ENCODE data around the gene MVK. TPM values are rescaled to one million over a fixed set of nuclear protein-coding genes. Genes with fewer than 3 reads are reported as not detected.

The MVK gene
- total RNA-seq, 2 experiments from 2014 or later, result 8.2 to 8.4 TPM

DNA sequence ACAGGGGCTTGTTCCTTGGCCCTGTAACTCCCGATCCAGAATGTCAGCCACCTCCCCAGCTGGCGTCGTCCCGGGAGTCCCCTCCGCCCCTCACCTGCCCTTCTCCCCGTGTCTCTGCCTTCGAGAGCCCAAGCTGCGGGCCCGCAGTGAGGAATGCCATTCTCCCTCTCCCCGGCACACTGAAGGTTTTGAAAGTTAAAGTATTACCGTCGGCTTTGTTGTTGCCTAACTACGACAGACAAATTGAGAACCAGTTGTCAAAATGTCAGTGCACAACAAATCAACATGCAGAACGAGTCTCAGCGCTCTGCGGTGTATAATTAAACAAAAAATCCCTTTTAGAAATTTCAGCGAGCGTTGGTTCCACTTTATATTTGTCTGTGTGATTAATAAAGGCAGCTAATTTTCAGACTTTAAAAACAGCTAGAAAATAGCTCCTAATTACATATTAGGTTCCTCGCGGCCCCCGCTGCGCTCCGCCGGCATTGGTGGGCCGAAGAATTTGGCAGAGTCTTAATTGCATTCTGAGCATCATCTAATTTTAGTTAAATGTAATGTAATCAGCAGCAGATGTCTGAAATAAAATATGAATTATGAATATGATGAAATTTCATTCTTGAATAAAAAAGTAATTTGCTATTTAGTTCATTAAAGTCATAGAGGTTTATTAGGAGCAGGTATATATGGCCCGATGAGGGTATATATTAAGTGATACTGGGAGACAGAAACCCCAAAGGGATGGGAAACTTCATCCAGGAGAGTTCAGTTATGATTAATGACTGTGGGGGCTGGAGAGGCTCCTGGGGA lies 40.3 kb downstream of the MVK start:
- TF ChIP-seq, protein P1, sequence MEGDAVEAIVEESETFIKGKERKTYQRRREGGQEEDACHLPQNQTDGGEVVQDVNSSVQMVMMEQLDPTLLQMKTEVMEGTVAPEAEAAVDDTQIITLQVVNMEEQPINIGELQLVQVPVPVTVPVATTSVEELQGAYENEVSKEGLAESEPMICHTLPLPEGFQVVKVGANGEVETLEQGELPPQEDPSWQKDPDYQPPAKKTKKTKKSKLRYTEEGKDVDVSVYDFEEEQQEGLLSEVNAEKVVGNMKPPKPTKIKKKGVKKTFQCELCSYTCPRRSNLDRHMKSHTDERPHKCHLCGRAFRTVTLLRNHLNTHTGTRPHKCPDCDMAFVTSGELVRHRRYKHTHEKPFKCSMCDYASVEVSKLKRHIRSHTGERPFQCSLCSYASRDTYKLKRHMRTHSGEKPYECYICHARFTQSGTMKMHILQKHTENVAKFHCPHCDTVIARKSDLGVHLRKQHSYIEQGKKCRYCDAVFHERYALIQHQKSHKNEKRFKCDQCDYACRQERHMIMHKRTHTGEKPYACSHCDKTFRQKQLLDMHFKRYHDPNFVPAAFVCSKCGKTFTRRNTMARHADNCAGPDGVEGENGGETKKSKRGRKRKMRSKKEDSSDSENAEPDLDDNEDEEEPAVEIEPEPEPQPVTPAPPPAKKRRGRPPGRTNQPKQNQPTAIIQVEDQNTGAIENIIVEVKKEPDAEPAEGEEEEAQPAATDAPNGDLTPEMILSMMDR (IDR thresholded peaks at IDR 0.05), result no peak

DNA sequence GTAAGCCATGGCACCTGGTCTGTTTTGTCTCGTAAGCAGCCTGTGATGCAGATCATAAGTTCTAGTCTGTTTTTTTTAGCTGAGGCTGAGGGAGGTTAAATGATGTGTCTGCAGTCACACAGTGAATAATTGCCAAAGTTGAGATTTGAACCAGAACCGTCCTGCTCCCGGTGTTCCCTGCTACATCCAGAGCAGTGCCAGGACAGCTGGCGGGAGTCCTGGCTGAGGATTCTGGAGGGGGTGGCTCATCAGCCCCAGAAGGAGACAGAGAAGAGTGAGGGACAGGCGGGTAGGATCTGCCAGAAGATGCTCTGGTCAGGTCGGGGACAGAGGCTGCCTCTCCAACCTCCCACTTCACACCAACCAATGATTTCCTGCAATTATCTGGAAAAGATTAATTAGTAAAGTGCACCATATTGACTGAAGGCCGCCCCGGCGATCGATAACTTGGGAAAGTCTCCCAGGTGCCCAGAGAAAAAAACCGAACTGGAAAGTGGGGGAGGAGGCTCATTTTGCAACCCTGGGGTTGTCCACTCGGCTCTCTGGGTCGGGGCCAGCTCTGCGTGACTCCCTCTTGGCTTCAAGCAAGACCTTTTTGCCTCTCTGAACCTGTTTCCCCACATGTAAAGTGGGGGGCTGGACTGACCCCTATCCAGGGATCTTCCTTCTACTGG lies 42.1 kb downstream of the MVK start:
- intact Hi-C loops (cut with DNase I, micrococcal nuclease), result no loop called here
- Histone ChIP-seq H3K4me3 (ENCODE audit: low read length) (no peak overlapping the region), H3K27me3 (ENCODE audit: control insufficient read depth in 1 of 2, insufficient read depth in 2 of 2, low read length in 2 of 2) (peaks cover 3 to 9% of the 10 kb centered on the region in 2 experiments), H3K27ac (ENCODE audit: low read depth in 1 of 2, low read length in 2 of 2) (no peak overlapping the region), H3K4me1 (ENCODE audit: insufficient read depth, low read length) (no peaks in the 10 kb centered on the region), H3K9me3 (ENCODE audit: control insufficient read depth in 1 of 2, insufficient read depth in 1 of 2, low read length in 2 of 2) (peaks cover 0 to 10% of the 10 kb centered on the region in 2 experiments), H3K36me3 (ENCODE audit: insufficient read depth, low read length) (no peaks in the 10 kb centered on the region)
- DNase-seq (no peak), ATAC-seq (ENCODE audit: poor library complexity) (no peak)
- POLR2A ChIA-PET, result no interaction called here
- H3K9me3 Mint-ChIP-seq, result no peaks in the 10 kb centered on the region
- no peak overlapping the region for H3K27ac Mint-ChIP-seq
- no peaks in the 10 kb centered on the region for H3K36me3 Mint-ChIP-seq (ENCODE audit: low read depth)
- H3K27me3 Mint-ChIP-seq, result peaks cover 37% of the 10 kb centered on the region
- H3K4me3 Mint-ChIP-seq, result no peak overlapping the region
- CTCF ChIA-PET, result no interaction called here
- no peaks in the 10 kb centered on the region for H3K4me1 Mint-ChIP-seq (ENCODE audit: low read depth)
- TF ChIP-seq, protein P1 (IDR thresholded peaks at IDR 0.05), result no peak

More for the DNA sequence above, 40.3 kb downstream of the MVK start:
- intact Hi-C loops (cut with DNase I, micrococcal nuclease), result no loop called here
- H3K27me3 Mint-ChIP-seq, result peaks cover 39% of the 10 kb centered on the region
- no peak for ATAC-seq (ENCODE audit: poor library complexity)
- Histone ChIP-seq H3K4me1 (ENCODE audit: insufficient read depth, low read length) (no peaks in the 10 kb centered on the region), H3K4me3 (ENCODE audit: low read length) (no peak overlapping the region), H3K27ac (ENCODE audit: low read depth in 1 of 2, low read length in 2 of 2) (no peak overlapping the region), H3K27me3 (ENCODE audit: control insufficient read depth in 1 of 2, insufficient read depth in 2 of 2, low read length in 2 of 2) (peaks cover 3 to 9% of the 10 kb centered on the region in 2 experiments), H3K36me3 (ENCODE audit: insufficient read depth, low read length) (no peaks in the 10 kb centered on the region), H3K9me3 (ENCODE audit: control insufficient read depth in 1 of 2, insufficient read depth in 1 of 2, low read length in 2 of 2) (peaks cover 0 to 10% of the 10 kb centered on the region in 2 experiments)
- no peak overlapping the region for H3K4me3 Mint-ChIP-seq
- H3K4me1 Mint-ChIP-seq (ENCODE audit: low read depth), result no peaks in the 10 kb centered on the region
- H3K36me3 Mint-ChIP-seq (ENCODE audit: low read depth), result no peaks in the 10 kb centered on the region
- ChIA-PET POLR2A (no interaction called here), CTCF (no interaction called here)
- no peaks in the 10 kb centered on the region for H3K9me3 Mint-ChIP-seq
- no peak overlapping the region for H3K27ac Mint-ChIP-seq
- DNase-seq, result no peak

DNA sequence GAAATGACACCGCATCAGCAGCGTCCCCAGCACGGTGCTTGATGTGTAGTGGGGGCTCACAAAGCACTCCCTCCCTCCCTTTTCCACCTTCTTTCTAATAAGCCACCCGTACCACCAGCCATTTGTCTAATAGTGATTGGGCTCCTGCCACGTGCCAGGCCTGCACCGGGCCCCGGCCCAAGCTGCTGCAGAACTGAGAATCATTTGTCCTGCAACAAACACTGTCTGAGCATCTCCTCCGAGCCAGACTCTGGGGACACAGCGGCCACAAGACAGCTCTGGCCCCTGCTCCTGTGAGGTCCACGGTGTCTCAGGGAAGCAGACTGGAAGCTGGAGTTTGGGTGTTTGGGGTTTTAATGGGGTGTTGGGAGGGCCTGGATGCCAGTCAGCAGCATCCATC lies 43.9 kb downstream of the MVK start:
- TF ChIP-seq, protein P1 (IDR thresholded peaks at IDR 0.05), result no peak
- no peaks in the 10 kb centered on the region for H3K9me3 Mint-ChIP-seq
- ChIA-PET POLR2A (no interaction called here), CTCF (interaction anchor here (0.9 kb wide), 1 partner anchor 20 kb away, joined by 3 read pairs; no protein-coding TSS in a partner anchor)
- ATAC-seq (ENCODE audit: poor library complexity) (no peak), DNase-seq (no peak)
- Histone ChIP-seq H3K4me3 (ENCODE audit: low read length) (no peak overlapping the region), H3K36me3 (ENCODE audit: insufficient read depth, low read length) (no peaks in the 10 kb centered on the region), H3K9me3 (ENCODE audit: control insufficient read depth in 1 of 2, insufficient read depth in 1 of 2, low read length in 2 of 2) (peaks cover 0 to 2% of the 10 kb centered on the region in 2 experiments), H3K27ac (ENCODE audit: low read depth in 1 of 2, low read length in 2 of 2) (no peak overlapping the region), H3K27me3 (ENCODE audit: control insufficient read depth in 1 of 2, insufficient read depth in 2 of 2, low read length in 2 of 2) (peaks cover 3 to 10% of the 10 kb centered on the region in 2 experiments), H3K4me1 (ENCODE audit: insufficient read depth, low read length) (no peaks in the 10 kb centered on the region)
- intact Hi-C loops (cut with DNase I, micrococcal nuclease), result no loop called here
- peaks cover 45% of the 10 kb centered on the region for H3K27me3 Mint-ChIP-seq
- H3K27ac Mint-ChIP-seq, result no peak overlapping the region
- H3K36me3 Mint-ChIP-seq (ENCODE audit: low read depth), result no peaks in the 10 kb centered on the region
- no peak overlapping the region for H3K4me3 Mint-ChIP-seq
- peaks cover 5% of the 10 kb centered on the region for H3K4me1 Mint-ChIP-seq (ENCODE audit: low read depth)
